Fibroblast of villous mesenchyme (primary cell): ENCODE results near the gene ADGRG4. TPM values are rescaled to one million over a fixed set of nuclear protein-coding genes. Genes with fewer than 3 reads are reported as not detected.

ENCODE experiments used
- DNase-seq: peaks from one replicate; pipeline ENCODE4 v3.0.0-alpha.2; 2010; ENCODE audit warnings: low read depth
- H3K4me3 ChIP-seq: 2 replicates; pipeline ENCODE4 v1.5.1; 2011; ENCODE audit warnings: low read depth, mild to moderate bottlenecking, low read length
- total RNA-seq: library from RNA; depleted of rRNA; stranded (reverse); fragments of >200 nt; gene quantifications from 2 replicates; pipeline ENCODE4 v1.2.3, GENCODE V29; 2012
- TF ChIP-seq, protein P1 (sequence below): IDR thresholded peaks from 2 replicates; pipeline ENCODE4 v1.5.1; 2012; ENCODE audit warnings: low read depth, mild to moderate bottlenecking, low read length; ENCODE audit not compliant: insufficient read depth

Gene ADGRG4
- total RNA-seq, 1 donor = not detected

DNA sequence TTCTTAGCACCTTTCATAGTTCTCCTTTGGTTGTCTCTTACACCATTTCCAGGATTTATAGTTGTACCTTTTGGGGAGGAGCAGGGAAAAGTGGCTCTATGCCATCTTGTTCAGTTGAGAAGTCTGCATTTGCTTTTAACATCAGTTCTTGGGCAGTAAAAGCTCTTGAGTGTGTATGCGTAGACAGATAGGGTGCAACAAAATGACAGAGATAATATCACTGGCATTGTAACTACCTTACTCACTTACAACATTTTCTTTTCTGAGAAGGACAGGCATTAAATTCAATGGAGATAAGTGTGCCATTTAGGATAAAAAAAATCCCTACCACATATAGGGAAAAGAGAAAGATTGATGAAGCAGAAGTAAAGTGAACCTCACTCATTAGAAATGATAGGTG, 38.9 kb downstream of the ADGRG4 start:
- TF ChIP-seq, protein P1, sequence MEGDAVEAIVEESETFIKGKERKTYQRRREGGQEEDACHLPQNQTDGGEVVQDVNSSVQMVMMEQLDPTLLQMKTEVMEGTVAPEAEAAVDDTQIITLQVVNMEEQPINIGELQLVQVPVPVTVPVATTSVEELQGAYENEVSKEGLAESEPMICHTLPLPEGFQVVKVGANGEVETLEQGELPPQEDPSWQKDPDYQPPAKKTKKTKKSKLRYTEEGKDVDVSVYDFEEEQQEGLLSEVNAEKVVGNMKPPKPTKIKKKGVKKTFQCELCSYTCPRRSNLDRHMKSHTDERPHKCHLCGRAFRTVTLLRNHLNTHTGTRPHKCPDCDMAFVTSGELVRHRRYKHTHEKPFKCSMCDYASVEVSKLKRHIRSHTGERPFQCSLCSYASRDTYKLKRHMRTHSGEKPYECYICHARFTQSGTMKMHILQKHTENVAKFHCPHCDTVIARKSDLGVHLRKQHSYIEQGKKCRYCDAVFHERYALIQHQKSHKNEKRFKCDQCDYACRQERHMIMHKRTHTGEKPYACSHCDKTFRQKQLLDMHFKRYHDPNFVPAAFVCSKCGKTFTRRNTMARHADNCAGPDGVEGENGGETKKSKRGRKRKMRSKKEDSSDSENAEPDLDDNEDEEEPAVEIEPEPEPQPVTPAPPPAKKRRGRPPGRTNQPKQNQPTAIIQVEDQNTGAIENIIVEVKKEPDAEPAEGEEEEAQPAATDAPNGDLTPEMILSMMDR = no peak
- no peak overlapping the region for H3K4me3 ChIP-seq
- no peak for DNase-seq

DNA sequence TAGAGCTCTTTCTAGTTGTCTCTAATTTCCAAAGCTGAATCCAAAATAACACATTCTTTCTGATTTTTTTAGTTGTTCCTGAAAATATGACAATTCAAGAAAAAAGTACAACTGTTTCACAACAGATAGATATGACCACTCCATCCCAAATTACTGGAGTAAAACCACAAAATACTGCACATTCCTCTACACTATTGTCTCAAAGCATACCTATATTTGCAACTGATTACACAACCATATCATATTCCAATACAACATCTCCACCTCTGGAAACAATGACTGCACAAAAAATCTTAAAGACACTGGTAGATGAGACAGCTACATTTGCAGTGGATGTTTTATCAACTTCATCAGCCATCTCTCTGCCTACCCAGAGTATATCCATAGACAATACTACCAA, 43.6 kb downstream of the ADGRG4 start:
- TF ChIP-seq, protein P1 = no peak
- no peak for DNase-seq

DNA sequence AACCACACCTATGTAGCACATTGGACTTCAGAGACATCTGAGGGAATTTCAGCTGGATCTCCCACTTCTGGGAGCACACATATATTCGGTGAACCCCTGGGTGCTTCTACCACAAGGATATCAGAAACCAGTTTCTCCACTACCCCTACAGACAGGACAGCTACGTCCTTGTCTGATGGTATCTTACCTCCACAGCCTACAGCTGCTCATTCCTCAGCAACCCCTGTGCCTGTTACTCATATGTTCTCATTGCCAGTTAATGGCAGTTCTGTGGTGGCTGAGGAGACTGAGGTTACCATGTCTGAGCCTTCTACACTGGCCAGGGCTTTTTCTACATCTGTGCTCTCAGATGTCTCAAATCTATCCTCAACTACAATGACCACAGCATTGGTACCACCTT, 45.7 kb downstream of the ADGRG4 start:
- no peak overlapping the region for H3K4me3 ChIP-seq
- TF ChIP-seq, protein P1 = no peak
- no peak for DNase-seq

More for the DNA sequence above, 43.6 kb downstream of the ADGRG4 start:
- H3K4me3 ChIP-seq = no peak overlapping the region

GRCh38 chrX:136347706-136348105, 46.9 kb downstream of the ADGRG4 start:
- DNase-seq = no peak
- TF ChIP-seq, protein P1 = no peak
- H3K4me3 ChIP-seq = no peak overlapping the region

GRCh38 chrX:136353526-136354093, 52.8 kb downstream of the ADGRG4 start:
- H3K4me3 ChIP-seq = no peak overlapping the region
- TF ChIP-seq, protein P1 = no peak
- no peak for DNase-seq

DNA sequence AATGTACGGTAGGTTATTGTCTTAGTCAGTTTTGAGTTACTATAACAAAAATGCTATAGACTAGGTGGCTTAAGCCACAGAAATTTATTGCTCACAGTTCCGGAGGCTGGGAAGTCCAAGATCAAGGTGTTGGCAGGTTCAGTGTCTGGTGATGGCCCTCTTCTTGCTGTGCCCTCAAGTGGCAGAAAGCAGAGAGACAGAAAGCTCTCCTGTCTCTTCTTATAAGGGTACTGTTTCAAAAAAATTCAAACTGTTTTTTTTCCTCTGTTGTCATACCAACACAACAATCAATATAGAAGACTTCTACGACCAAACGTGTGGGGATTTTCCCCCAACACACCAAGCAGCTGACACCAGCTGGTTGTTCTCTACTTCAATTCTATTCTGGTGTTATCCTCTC, 53.4 kb downstream of the ADGRG4 start:
- H3K4me3 ChIP-seq = no peak overlapping the region
- no peak for DNase-seq
- TF ChIP-seq, protein P1 = no peak

- DNase-seq = no peak
- H3K4me3 ChIP-seq = no peak overlapping the region
- TF ChIP-seq, protein P1 = no peak
Measured at GRCh38 chrX:136369377-136369776, 68.6 kb downstream of the ADGRG4 start.
